T47D (cell line): ENCODE data around the gene GREB1.

ENCODE experiments used
- DNase-seq, 2 experiments: peaks; one replicate each; pipeline versions ENCODE4 v3.0.0 to v3.0.0-alpha.2; 2011 to 2012; ENCODE audit warnings: low read depth in 1 of 2, low spot score in 1 of 2
- JUND ChIP-seq: IDR thresholded peaks from 2 replicates; pipeline ENCODE4 v1.6.1; 2012; ENCODE audit warnings: low read depth
- in situ Hi-C: cut with HindIII; loops from 2 replicates; pipeline ENCODE4 v1.10.0; 2016; ENCODE audit warnings: low sequenced_read_pairs, low pct_unique_long_range_greater_than_20kb

GREB1 gene

DNA sequence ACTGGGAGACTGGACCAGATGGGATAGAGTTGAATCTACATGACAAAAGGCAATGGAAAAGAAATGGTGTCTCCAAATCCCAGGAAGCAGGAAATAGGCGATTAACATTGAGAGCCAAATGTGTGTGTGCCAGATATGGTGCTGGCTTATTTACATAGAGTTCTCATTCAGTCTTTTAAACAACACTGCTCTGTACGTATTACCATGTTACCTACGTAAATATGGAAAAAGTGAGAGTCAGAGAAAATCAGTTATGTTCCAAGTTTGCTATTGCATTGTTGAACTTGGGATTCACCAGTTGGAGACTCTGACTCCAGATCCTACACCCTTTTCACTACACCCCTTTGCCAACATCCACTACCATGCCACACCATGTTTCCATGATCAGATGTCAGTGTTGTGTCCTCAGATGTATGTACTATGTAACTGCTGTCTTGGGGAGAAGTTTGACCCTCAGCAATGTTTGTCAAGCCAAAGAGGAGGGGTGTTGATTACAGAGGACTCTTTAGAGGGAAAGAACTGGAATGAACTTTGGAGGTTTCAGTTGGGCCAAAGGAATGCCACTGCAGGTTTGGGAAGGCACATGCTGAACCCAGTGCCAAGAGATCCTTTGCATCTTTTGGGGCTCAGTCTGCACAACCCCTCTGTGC is 19.6 kb upstream of the GREB1 start:
- no peak for TF ChIP-seq JUND
- in situ Hi-C loops, result no loop called here
- DNase-seq, result no peak

DNA sequence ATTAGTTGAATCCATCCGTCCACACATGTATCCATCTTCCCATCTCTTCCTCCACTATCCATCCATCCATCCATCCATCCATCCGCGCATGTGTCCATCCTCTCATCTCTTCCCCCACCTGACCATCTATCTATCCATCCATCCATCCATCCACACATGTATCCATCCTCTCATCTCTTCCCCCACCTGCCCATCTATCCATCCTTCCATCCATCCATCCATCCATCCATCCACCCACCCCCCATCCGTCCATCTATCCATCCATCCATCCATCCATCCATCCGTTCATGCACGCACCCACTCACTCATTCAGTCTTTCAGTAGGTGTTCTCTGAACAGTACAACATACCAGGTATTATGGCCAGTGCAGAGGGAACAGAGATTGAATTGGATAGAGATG is 18.9 kb upstream of the GREB1 start:
- in situ Hi-C loops, result no loop called here
- TF ChIP-seq JUND, result no peak
- DNase-seq, result no peak

DNA sequence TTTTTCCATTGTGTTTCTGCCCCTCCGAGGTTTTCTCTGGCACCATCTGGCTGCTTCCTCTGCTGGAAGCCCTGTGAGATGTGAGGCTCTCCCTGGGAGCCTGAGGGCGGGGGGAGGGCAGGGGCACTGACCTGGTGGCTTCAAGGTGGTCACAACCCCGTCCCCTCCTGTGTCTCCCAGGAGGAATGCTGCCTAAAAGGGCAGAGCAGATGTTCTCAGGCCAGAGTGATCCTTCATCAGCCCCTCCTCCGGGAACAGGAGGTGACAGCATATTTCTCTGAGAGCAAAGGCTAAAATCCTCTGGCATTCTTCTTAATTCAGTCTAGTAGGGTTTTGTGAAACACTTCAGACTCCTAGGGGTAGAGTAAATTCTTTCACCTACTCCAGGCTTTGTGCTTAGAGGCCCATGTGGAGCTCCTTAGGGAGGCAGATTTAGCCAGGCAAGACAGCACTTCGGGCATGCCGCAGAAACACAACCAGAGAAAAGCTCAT is 18.3 kb upstream of the GREB1 start:
- TF ChIP-seq JUND, result no peak
- DNase-seq, result no peak
- in situ Hi-C loops, result no loop called here

DNA sequence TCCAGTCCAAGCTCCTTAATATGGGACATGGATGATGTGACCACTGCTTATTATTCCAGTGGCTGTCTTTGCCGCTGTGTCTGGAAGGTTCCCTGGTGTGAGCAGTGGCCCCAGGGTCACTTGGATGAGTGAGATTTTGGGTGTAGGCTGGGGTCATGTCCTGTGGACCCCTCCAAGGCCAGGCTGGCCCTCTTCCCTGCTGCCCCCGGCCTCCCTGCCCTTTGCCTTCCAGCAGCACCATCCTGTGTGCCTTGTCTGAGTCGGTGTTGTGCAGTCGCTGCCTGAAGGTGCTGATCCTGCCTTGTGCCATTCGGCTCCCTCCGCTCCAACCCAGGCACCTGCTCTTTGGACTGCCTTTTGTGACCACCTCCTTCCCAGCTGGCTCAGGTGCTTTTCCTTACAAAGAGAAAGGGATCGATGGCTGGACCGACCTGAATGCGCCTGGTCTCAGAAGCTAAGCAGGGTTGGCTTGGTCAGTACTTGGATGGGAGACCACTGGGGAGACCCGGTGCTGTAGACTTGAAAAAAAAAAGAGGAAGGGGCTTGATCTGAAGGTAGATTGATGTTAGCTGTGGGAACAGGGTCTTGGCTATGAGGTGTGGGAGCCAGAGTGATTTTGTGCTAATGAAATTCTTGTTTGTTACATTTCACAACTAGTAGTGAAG is 16.7 kb upstream of the GREB1 start:
- TF ChIP-seq JUND, result no peak
- DNase-seq, result no peak
- in situ Hi-C loops, result no loop called here

DNA sequence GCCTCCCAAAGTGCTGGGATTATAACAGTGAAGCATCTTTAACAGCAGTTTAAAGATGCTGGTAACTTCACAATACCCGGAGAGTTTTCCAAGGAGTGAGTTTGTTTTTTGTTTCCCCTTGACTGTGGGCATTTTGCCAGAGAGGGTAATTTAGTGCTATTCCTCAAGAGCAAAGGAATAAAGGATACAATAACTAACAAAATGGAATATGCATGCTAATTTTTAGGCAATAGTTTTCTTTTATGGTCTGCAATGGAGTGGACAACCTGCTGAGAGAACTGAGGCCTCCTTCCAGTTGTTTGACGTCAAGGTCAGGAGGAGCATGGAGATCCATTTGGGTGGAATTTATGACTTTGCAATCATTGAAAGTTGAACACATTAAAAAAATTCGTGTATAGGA is 15.9 kb upstream of the GREB1 start:
- no peak for DNase-seq
- in situ Hi-C loops, result no loop called here
- TF ChIP-seq JUND, result no peak

DNA sequence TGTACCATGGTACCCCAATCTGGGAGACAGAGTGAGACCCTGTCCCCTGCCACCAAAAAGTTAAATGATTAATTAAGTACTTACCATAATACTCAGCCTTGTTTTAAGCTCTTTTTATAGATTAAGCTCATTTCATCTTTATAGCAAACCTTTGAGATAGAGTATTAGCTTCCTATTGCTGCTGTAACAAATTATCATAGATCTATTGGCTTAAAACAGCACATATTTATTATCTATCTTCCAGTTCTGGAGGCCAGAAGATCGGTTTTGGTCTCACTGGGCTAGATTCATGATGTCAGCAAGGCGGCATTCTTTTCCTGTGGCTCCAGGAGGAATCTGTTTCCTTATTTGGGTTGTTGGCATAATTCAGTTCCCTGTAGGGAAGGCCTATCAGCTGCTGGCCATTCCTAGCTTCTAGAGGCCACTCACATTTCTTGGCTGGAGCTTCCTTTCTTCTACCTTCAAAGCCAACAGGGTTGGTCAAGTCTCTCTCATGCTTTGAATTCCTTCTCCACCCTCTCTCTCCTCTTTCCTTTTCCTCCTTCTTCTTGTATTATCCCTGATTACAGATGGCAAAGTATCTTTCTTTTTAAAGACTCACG is 13.7 kb upstream of the GREB1 start:
- in situ Hi-C loops, result no loop called here
- TF ChIP-seq JUND, result no peak
- peak in 1 of 2 experiments; percentile 58 for DNase-seq

DNA sequence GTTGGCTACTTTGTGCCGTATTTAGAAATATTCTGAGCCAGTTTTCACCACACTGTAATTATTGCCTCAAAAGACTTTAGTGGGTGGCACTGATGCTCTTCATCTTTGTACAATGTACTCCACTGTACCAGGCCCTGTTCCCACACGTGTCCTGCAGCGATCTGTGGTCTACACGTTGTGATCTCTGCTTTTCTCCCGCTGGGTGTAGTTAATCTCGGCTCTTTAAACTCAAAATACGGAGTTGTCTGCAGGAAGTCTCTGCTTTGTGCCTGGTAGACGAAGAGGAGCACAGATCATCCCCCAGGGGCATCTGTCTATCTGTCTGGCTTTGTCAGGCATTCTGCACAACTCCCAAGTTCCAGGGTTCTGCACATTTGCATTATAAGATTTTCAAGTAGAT is 12.1 kb upstream of the GREB1 start:
- no peak for TF ChIP-seq JUND
- in situ Hi-C loops, result no loop called here
- DNase-seq, result no peak

DNA sequence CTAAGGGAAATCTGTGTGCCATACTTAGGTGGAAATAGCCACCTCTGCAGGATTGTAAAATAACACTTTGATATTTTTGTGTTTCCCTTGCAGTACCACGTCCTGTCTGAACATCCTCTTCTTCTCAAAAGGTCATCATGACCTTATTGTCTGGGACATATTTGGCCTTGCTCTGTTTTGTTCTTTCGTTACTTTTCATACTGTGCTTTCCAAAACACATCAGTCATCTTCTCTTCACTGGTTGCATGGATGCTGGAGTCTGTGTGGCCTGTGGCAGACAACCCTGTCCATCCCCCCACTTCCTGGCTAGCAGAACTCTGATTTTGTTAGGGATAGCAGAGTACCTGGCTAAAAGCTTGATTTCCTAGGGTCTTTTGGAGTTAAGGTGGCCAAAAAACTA is 9.4 kb upstream of the GREB1 start:
- no peak for DNase-seq
- TF ChIP-seq JUND, result no peak
- in situ Hi-C loops, result no loop called here

DNA sequence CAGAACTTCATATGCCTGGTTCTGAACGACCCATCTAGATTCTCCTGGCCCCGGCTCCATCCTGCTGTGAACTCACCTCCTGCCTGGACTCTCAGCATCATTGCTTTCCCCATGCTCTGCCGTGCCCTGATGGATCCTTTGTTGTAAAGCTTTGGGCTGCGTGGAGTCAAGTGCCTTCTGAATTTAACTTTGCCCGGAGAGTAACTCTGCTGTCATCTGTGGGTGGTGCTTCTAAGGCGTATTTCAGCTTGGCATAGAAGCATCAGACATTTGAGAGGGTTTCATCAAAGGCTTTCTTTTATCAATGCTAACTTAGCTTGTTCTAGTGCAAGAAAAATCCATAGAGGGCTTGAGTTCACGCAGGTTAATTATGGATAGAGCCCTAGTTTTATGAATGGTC is 8.1 kb upstream of the GREB1 start:
- no peak for DNase-seq
- no peak for TF ChIP-seq JUND
- in situ Hi-C loops, result no loop called here

DNA sequence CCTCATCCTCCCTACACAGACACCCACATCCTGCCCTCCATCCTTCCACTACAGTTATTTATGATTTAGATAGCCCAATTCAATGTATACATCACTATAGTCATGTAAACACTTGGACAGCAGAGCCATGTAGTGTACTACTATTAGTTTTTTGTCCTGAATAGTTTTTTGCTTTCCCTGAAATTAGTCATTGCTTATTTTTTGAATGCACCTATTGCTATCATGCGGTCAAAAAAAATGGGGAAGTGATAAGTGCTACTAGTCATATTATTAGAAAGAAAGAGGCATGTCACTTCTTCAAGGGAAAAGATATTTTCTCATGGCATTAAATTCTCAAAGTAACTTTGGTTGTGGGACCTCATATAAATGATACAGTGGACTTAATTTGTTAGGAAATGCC is 6.8 kb upstream of the GREB1 start:
- no peak for TF ChIP-seq JUND
- in situ Hi-C loops, result no loop called here
- DNase-seq, result no peak

DNA sequence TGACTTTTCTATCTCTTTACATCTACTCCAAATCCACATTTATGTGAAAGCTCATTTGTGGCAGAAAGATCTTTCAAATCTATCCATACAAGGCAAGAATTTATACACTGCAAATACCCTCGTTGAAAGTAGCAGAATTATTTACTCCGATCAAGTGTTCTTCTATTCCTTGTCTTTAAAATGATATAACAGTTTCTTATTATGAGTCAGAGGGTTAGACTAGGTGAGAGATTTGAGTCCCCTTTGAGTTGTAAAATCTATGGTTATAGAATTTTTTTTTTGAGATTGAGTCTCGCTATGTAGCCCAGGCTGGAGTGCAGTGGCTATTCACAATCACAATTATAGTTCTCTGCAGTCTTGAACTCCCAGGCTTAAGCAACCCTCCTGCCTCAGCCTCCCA is 5.6 kb upstream of the GREB1 start:
- TF ChIP-seq JUND, result no peak
- no peak for DNase-seq
- in situ Hi-C loops, result no loop called here

DNA sequence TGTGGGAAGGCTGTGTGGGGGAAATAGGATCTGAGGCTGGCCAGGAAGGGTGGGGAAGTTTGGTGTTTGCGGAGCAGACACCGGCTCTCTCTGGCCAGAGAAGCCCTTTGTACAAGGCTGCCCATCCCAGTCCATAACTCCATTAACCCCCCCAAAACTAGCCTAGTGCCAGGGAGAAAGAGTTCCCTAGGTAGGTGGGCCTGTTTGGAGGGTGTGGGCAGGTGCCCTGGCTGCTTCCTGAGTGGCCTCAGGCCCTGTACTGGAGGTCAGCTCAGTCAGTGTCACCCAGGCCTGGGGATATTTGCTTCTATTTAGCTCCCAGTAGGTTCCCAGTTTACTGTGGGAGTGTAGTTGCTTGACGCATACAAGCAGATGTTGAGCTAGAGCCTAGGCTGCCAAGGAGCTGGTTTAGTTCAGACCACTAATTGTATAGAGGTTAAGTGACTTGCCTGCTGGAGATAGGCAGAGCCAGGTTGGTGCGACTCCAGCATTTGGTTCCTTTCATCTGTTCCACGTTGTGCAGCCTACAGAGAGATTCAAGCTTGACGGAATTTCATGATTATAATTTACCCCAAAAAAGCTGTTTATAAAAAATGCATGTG is 2.9 kb upstream of the GREB1 start:
- DNase-seq, result peak in 1 of 2 experiments; percentile 97
- in situ Hi-C loops, result no loop called here
- no peak; the same call in 1 of the 2 replicates for TF ChIP-seq JUND
